H1 (cell line): ENCODE results near the gene SEPTIN2. TPM values are rescaled to one million over a fixed set of nuclear protein-coding genes. Genes with fewer than 3 reads are reported as not detected.

Source experiments
- ASH2L ChIP-seq: fragments of 200-600, 300-600 bp; sonication (generic); IDR thresholded peaks from one replicate; pipeline ENCODE4 v1.7.1; 2017; ENCODE audit warnings: low read length
- BRCA1 ChIP-seq: IDR thresholded peaks from 2 replicates; pipeline ENCODE4 v1.6.1; 2012; ENCODE audit warnings: low read depth, low read length, improper control_type of control experiment
- CEBPB ChIP-seq: IDR thresholded peaks from 2 replicates; pipeline ENCODE4 v1.6.1; 2012; ENCODE audit warnings: low read depth, low read length
- CHD1 ChIP-seq: IDR thresholded peaks from 2 replicates; pipeline ENCODE4 v1.6.1; 2012; ENCODE audit warnings: low read depth, low read length, improper control_type of control experiment
- EGR1 ChIP-seq: IDR thresholded peaks from 2 replicates; pipeline ENCODE4 v1.6.1; 2011; ENCODE audit warnings: low read depth, low read length, borderline replicate concordance
- EZH2 ChIP-seq: fragments of 200-600 bp; sonication (generic); IDR thresholded peaks from 2 replicates; pipeline ENCODE4 v1.7.1; 2012; ENCODE audit warnings: low read depth, mild to moderate bottlenecking, moderate library complexity, low read length, inconsistent platforms; ENCODE audit not compliant: severe bottlenecking
- HDAC2 ChIP-seq, 2 experiments: fragments of 300-600 bp in 1 of 2; sonication (generic) in 1 of 2; IDR thresholded peaks; 2 replicates each; pipeline ENCODE4 v1.6.1; 2011 to 2012; ENCODE audit warnings: low read depth in 2 of 2, low read length in 2 of 2, mild to moderate bottlenecking in 2 of 2, moderate library complexity in 2 of 2, borderline replicate concordance in 1 of 2, inconsistent platforms in 1 of 2
- HDAC6 ChIP-seq: IDR thresholded peaks from one replicate; pipeline ENCODE4 v1.7.1; 2012; ENCODE audit warnings: low read depth, mild to moderate bottlenecking, inconsistent platforms, low read length, moderate library complexity
- JUND ChIP-seq: IDR thresholded peaks from 2 replicates; pipeline ENCODE4 v1.6.1; 2011; ENCODE audit warnings: mild to moderate bottlenecking, improper control_type of control experiment, low read length
- KDM1A ChIP-seq: fragments of 200-600, 300-600 bp; sonication (generic); IDR thresholded peaks from 2 replicates; pipeline ENCODE4 v1.7.1; 2016; ENCODE audit warnings: mild to moderate bottlenecking, low read length, borderline replicate concordance
- MAFK ChIP-seq: IDR thresholded peaks from 2 replicates; pipeline ENCODE4 v1.6.1; 2012; ENCODE audit warnings: low read depth, mild to moderate bottlenecking, improper control_type of control experiment, low read length
- NANOG ChIP-seq: IDR thresholded peaks from 2 replicates; pipeline ENCODE4 v1.6.1; 2011; ENCODE audit warnings: low read length, low read depth, mild to moderate bottlenecking, inconsistent platforms; ENCODE audit not compliant: insufficient read depth, poor library complexity, severe bottlenecking
- NRF1 ChIP-seq: IDR thresholded peaks from 2 replicates; pipeline ENCODE4 v1.6.1; 2011; ENCODE audit warnings: mild to moderate bottlenecking, low read depth, low read length, improper control_type of control experiment
- PHF8 ChIP-seq: fragments of 200-600 bp; sonication (generic); conservative IDR thresholded peaks from 2 replicates; pipeline ENCODE4 v1.7.1; 2012; ENCODE audit warnings: low read depth, mild to moderate bottlenecking, inconsistent platforms, low read length, moderate library complexity
- POLR2A ChIP-seq, 2 experiments: IDR thresholded peaks; 1 replicate in 1 of 2; 2 replicates in 1 of 2; pipeline ENCODE4 v1.6.1; 2011; ENCODE audit warnings: low read depth in 2 of 2, low read length in 2 of 2, mild to moderate bottlenecking in 2 of 2; ENCODE audit errors: control extremely low read depth in 1 of 2
- RAD21 ChIP-seq, 2 experiments: IDR thresholded peaks in 1 of 2; conservative IDR thresholded peaks in 1 of 2; 2 replicates each; pipeline ENCODE4 v1.6.1; 2011; ENCODE audit warnings: low read depth in 2 of 2, low read length in 2 of 2, improper control_type of control experiment in 1 of 2, inconsistent platforms in 1 of 2, mild to moderate bottlenecking in 1 of 2, moderate library complexity in 1 of 2
- RBBP5 ChIP-seq: IDR thresholded peaks from 2 replicates; pipeline ENCODE4 v1.7.1; 2012; ENCODE audit warnings: low read depth, mild to moderate bottlenecking, inconsistent platforms, low read length, moderate library complexity, borderline replicate concordance
- SAP30 ChIP-seq: fragments of 300-600 bp; sonication (generic); IDR thresholded peaks from 2 replicates; pipeline ENCODE4 v1.7.1; 2012; ENCODE audit warnings: low read length, moderate library complexity, mild to moderate bottlenecking, inconsistent platforms; ENCODE audit not compliant: insufficient read depth, insufficient replicate concordance
- SIRT6 ChIP-seq: IDR thresholded peaks from one replicate; pipeline ENCODE4 v1.7.1; 2012; ENCODE audit warnings: low read length, inconsistent platforms
- SP4 ChIP-seq: IDR thresholded peaks from 2 replicates; pipeline ENCODE4 v1.6.1; 2012; ENCODE audit warnings: low read length, inconsistent platforms
- SUZ12 ChIP-seq: fragments of 200-600 bp; sonication (generic); IDR thresholded peaks from 2 replicates; pipeline ENCODE4 v1.6.1; 2012; ENCODE audit warnings: mild to moderate bottlenecking, inconsistent platforms, low read length, moderate library complexity, mixed read lengths
- YY1 ChIP-seq: IDR thresholded peaks from 2 replicates; pipeline ENCODE4 v1.6.1; 2011; ENCODE audit warnings: low read depth, mild to moderate bottlenecking, low read length
- ZNF274 ChIP-seq: IDR thresholded peaks from 2 replicates; pipeline ENCODE4 v1.7.0; 2012; ENCODE audit warnings: low read length, borderline replicate concordance; ENCODE audit errors: extremely low read depth
- polyA plus RNA-seq, 7 experiments: library from polyadenylated mRNA; depleted of rRNA in 3 of 7; stranded (reverse) in 5 of 7; unstranded in 2 of 7; fragments of >200 nt in 5 of 7; fragments of 200-250 nt in 2 of 7; gene quantifications; 1 replicate in 5 of 7; 2 replicates in 1 of 7; 4 replicates in 1 of 7; pipeline versions ENCODE4 v1.2.1 to v1.2.3, GENCODE V29; 2011 to 2013; ENCODE audit warnings: missing spikeins in 2 of 7, mixed read lengths in 2 of 7
- total RNA-seq: library from RNA; stranded (reverse); fragmentation: NEBNext Ultra II Directional; extraction: Animal tissue kit (Norgen Biotek cat#: 25700); gene quantifications from 2 replicates; pipeline ENCODE4 v1.2.1, GENCODE V29; 2021
- TF ChIP-seq, protein P1 (sequence below): IDR thresholded peaks from 2 replicates; pipeline ENCODE4 v1.6.1; 2012; ENCODE audit warnings: inconsistent platforms

The SEPTIN2 gene
- total and polyA plus RNA-seq, 2 of the 8 experiments (the other 6 are each of a cell fraction or from before 2014, with no cell fraction given): 392 to 650 TPM

DNA sequence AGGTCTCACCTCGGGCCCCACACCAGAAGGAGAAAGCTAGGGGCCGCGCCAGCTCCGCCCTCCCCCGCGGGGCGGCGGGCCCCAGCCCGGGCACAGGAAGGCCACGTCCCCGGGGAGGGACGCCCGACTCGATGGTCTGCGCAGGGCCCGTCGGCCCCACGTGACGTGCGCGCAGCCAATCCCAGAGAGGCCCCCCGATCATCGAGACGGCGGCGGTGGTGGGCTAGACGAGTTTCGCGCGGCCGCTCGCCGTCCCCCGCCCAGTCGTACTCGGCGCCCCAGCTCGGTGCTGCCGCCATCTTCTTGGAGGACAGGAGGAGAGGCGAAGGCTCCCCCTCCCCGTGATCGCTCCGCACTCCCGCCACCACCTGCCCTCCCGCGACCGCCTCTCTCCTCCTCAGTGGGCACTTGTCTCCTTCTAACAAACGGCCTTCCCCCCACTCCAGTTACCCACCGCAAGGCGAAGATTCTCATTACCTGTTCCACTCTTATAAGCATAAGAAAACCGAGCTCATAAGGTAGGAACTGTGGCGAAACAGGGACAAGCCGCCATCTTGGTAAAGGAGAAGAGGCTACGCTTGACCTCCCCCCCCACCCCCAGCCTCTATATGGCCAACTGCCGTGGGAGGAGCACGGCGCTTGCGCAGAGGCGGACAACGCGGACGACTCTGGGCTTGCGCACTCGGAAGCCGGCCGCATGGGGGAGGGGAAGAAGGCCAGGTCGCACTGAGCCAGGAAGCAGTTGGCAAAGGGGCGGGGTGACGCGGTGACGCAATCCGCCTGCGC, 439 bp upstream of the SEPTIN2 start, which contains the start of gene HDLBP (continued):
- TF ChIP-seq NRF1: peak; percentile 92
- no peak for TF ChIP-seq ZNF274
- TF ChIP-seq MAFK: no peak
- no peak for TF ChIP-seq BRCA1
- no peak for TF ChIP-seq EZH2
- TF ChIP-seq SP4: peak; percentile 82; the same call in 1 of the 2 replicates
- no peak for TF ChIP-seq RAD21 (IDR thresholded peaks at IDR 0.05 in 1 of 2, conservative IDR thresholded peaks at IDR 0.05 in 1 of 2; ENCODE audit: low read depth in 2 of 2, low read length in 2 of 2)
- TF ChIP-seq PHF8: peak; percentile 73
- no peak for TF ChIP-seq SIRT6
- no peak for TF ChIP-seq JUND
- TF ChIP-seq HDAC6: no peak
- peak; percentile 31; the same call in 1 of the 2 replicates for TF ChIP-seq EGR1
- peak; percentile 74 for TF ChIP-seq CHD1
- TF ChIP-seq, protein P1, sequence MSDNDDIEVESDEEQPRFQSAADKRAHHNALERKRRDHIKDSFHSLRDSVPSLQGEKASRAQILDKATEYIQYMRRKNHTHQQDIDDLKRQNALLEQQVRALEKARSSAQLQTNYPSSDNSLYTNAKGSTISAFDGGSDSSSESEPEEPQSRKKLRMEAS: peak; percentile 55
- TF ChIP-seq YY1: peak; percentile 99
- TF ChIP-seq RBBP5: peak; percentile 79; the same call in 1 of the 2 replicates
- TF ChIP-seq CEBPB: peak; percentile 92
- peak in 1 of 2 experiments; percentile 74; a peak in 1 of 4 replicates for TF ChIP-seq HDAC2 (IDR thresholded peaks at IDR 0.05; ENCODE audit: borderline replicate concordance in 1 of 2, low read depth in 2 of 2, low read length in 2 of 2)
- peak; percentile 70 for TF ChIP-seq SAP30
- TF ChIP-seq ASH2L: peak; percentile 85
- 0 out of 2 replicates have a peak, but pooled peaks have one; percentile 6 for TF ChIP-seq KDM1A
- peak; percentile 66 to 73 for TF ChIP-seq POLR2A (IDR thresholded peaks at IDR 0.05; ENCODE audit: control extremely low read depth in 1 of 2, low read depth in 2 of 2, low read length in 2 of 2)
- TF ChIP-seq NANOG: peak; percentile 2
- TF ChIP-seq SUZ12: no peak
